Activated T-cell treated with anti-CD3 and anti-CD28 coated beads, Interleukin-2, amount 50 U/mL, for 72 hours (primary cell): ENCODE data around the gene MYH10. TPM values are rescaled to one million over a fixed set of nuclear protein-coding genes. Genes with fewer than 3 reads are reported as not detected.

Source experiments
- ATAC-seq, 2 donors: fragments of 150-1000 bp; cut with Tn5 transposase; replicated peaks in 1 of 2; 2 replicates each; pipeline ENCODE4 v1.10.0; 2021; ENCODE audit warnings: moderate library complexity in 2 of 2, mild to moderate bottlenecking in 1 of 2
- DNase-seq, 2 donors: peaks; one replicate each; pipeline ENCODE4 v3.0.0; 2021 to 2022; ENCODE audit warnings: mixed read lengths in 1 of 2
- H3K27ac Mint-ChIP-seq: one replicate; pipeline ENCODE4 v1.8.0; 2022; ENCODE audit warnings: mild to moderate bottlenecking, moderate library complexity, mixed read lengths
- H3K27me3 Mint-ChIP-seq: one replicate; pipeline ENCODE4 v1.8.0; 2022; ENCODE audit warnings: low read depth, mixed read lengths
- H3K36me3 Mint-ChIP-seq, 2 donors: one replicate each; pipeline ENCODE4 v1.8.0; 2022; ENCODE audit warnings: mixed read lengths in 2 of 2, mild to moderate bottlenecking in 1 of 2; ENCODE audit not compliant: insufficient read depth in 2 of 2
- H3K4me1 Mint-ChIP-seq: one replicate; pipeline ENCODE4 v1.8.0; 2022; ENCODE audit warnings: low read depth, mixed read lengths
- H3K4me3 Mint-ChIP-seq, 2 donors: one replicate each; pipeline ENCODE4 v1.8.0; 2022; ENCODE audit warnings: mild to moderate bottlenecking in 2 of 2, mixed read lengths in 2 of 2, moderate library complexity in 2 of 2
- H3K9me3 Mint-ChIP-seq, 2 donors: one replicate each; pipeline ENCODE4 v1.8.0; 2022; ENCODE audit warnings: mixed read lengths in 2 of 2
- total RNA-seq, 2 donors: library from RNA; stranded (reverse); gene quantifications; one replicate each; pipeline ENCODE4 v1.2.3, GENCODE V29; 2022

The MYH10 gene
- total RNA-seq, 2 donors from 2014 or later, result 7.6 to 23.7 TPM

- ATAC-seq, result no peak
- DNase-seq, result no peak
- Mint-ChIP-seq H3K27me3 (no peaks in the 10 kb centered on the region), H3K36me3 (peaks cover 4 to 16% of the 10 kb centered on the region in 2 donors), H3K9me3 (no peaks in the 10 kb centered on the region), H3K4me1 (no peaks in the 10 kb centered on the region), H3K4me3 (no peak overlapping the region), H3K27ac (peak overlapping the region; percentile 75)
These were observed 182.7 kb downstream of the MYH10 start for GRCh38 chr17:8447799-8448198.

GRCh38 chr17:8445536-8445935 lies 185.0 kb downstream of the MYH10 start:
- Mint-ChIP-seq H3K4me1 (peaks cover 16% of the 10 kb centered on the region), H3K36me3 (peaks cover 4 to 10% of the 10 kb centered on the region in 2 donors), H3K27ac (no peak overlapping the region), H3K9me3 (no peaks in the 10 kb centered on the region), H3K4me3 (no peak overlapping the region), H3K27me3 (no peaks in the 10 kb centered on the region)
- no peak for DNase-seq
- no peak for ATAC-seq

DNA sequence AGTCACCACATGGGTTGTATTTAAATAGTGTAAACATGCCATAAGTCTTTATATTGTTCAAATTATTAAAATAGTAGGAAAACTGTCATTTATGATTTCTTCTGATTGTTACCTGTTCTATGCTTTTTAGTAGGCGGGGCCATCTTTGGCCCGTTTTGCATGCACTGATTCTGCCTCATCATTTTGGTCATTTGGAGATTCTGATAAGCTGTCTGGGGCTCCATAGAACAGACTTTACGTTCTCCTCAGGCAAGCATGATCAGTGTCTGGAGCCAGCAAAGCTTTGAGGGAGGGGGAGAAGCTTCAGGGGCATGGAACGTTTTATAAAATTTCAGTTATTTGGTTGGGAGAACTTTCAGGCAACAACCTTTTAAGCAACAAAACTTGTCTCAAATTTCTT lies 186.0 kb downstream of the MYH10 start:
- Mint-ChIP-seq H3K4me1 (peaks cover 25% of the 10 kb centered on the region), H3K27me3 (no peaks in the 10 kb centered on the region), H3K9me3 (no peaks in the 10 kb centered on the region), H3K36me3 (peaks cover 4 to 10% of the 10 kb centered on the region in 2 donors), H3K27ac (no peak overlapping the region), H3K4me3 (no peak overlapping the region)
- ATAC-seq (no peak), DNase-seq (no peak)

DNA sequence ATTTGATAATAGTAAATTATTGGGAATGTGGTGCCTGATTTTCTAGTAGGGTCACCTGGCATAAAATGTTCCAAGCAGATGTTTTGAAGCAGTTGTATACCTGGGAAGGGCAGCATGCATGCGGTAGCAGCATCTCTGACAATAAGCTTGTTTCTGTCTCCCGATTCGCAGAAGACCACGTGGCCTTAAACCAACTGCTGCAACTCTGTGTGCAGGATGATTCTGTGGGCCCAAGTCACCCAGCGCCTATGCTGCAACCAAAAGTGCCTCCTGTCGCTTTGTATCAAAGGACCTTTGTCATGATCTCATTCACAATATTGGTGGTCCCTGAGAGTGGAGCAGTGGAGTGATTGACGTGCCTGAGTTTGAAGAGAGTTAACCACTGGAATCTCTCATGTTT lies 186.8 kb downstream of the MYH10 start:
- Mint-ChIP-seq H3K27ac (no peak overlapping the region), H3K27me3 (no peaks in the 10 kb centered on the region)

GRCh38 chr17:8442310-8442709 lies 188.2 kb downstream of the MYH10 start:
- Mint-ChIP-seq H3K4me1 (peaks cover 44% of the 10 kb centered on the region), H3K9me3 (no peaks in the 10 kb centered on the region), H3K36me3 (peaks cover 4 to 9% of the 10 kb centered on the region in 2 donors), H3K4me3 (no peak overlapping the region), H3K27me3 (no peaks in the 10 kb centered on the region), H3K27ac (peak overlapping the region; percentile 33)
- DNase-seq (no peak), ATAC-seq (no peak)

More for the DNA sequence above, 186.8 kb downstream of the MYH10 start:
- H3K4me3 Mint-ChIP-seq, result no peak overlapping the region
- no peak for ATAC-seq
- H3K4me1 Mint-ChIP-seq, result peaks cover 30% of the 10 kb centered on the region
- DNase-seq, result no peak
- H3K36me3 Mint-ChIP-seq, result peaks cover 4 to 10% of the 10 kb centered on the region in 2 donors
- H3K9me3 Mint-ChIP-seq, result no peaks in the 10 kb centered on the region

DNA sequence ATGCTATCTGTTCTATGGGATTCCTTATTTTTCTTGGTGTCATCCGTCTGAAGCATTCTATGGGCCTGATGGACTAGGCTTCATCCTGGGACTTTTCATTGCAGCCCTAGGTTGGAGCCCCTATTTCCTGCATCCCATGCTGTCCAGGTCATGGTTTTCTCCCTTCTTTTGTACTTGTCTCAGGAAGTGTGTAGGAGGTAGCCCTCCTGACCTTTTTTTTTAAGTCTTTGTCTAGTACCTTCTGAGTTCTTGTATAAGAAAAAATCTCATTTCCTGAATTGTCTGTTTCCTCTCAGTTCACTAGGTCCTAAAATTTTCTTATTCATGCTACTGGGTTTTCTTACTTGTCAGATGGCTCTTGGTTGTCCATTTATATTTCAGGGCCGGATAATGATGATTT lies 188.8 kb downstream of the MYH10 start:
- peak overlapping the region; percentile 4 to 33 for H3K4me3 Mint-ChIP-seq

GRCh38 chr17:8439681-8440080 lies 190.8 kb downstream of the MYH10 start:
- ATAC-seq (no peak), DNase-seq (no peak)
- Mint-ChIP-seq H3K36me3 (peaks cover 2 to 11% of the 10 kb centered on the region in 2 donors), H3K4me3 (peak overlapping the region in 1 of 2 donors; percentile 16), H3K27me3 (no peaks in the 10 kb centered on the region), H3K27ac (no peak overlapping the region), H3K4me1 (peaks cover 54% of the 10 kb centered on the region), H3K9me3 (no peaks in the 10 kb centered on the region)

More for the DNA sequence above, 188.8 kb downstream of the MYH10 start:
- DNase-seq, result no peak
- H3K27ac Mint-ChIP-seq, result peak overlapping the region; percentile 33
- H3K36me3 Mint-ChIP-seq, result peaks cover 2 to 9% of the 10 kb centered on the region in 2 donors
- no peaks in the 10 kb centered on the region for H3K27me3 Mint-ChIP-seq
- H3K9me3 Mint-ChIP-seq, result no peaks in the 10 kb centered on the region
- peaks cover 47% of the 10 kb centered on the region for H3K4me1 Mint-ChIP-seq
- ATAC-seq, result no peak

DNA sequence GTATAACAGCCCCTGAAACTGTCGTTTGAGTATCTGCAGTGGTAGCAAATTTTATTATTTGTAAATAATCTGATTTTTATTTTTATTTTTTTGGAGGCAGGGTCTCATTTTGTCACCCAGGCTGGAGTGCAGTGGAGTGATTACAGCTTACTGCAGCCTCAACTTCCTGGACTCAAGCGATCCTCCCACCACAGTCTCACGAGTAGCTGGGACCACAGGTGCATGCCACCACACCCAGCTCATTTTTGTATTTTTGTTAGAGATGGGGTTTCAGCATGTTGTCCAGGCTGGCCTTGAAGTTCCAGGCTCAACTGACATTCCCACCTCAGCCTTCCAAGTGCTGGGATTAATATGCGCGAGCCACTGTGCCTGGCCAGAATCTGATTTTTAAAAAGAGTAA lies 192.1 kb downstream of the MYH10 start:
- Mint-ChIP-seq H3K36me3 (peaks cover 2 to 4% of the 10 kb centered on the region in 2 donors), H3K27me3 (no peaks in the 10 kb centered on the region), H3K4me3 (peak overlapping the region in 1 of 2 donors; percentile 14), H3K4me1 (peaks cover 54% of the 10 kb centered on the region), H3K9me3 (no peaks in the 10 kb centered on the region), H3K27ac (no peak overlapping the region)
- ATAC-seq, result no peak
- DNase-seq, result peak in 1 of 2 donors; percentile 4

- H3K4me3 Mint-ChIP-seq, result peak overlapping the region; percentile 95
- peak overlapping the region; percentile 92 for H3K27ac Mint-ChIP-seq
- DNase-seq (no peak), ATAC-seq (no peak)
- H3K36me3 Mint-ChIP-seq, result peaks cover 2 to 4% of the 10 kb centered on the region in 2 donors
- no peaks in the 10 kb centered on the region for H3K9me3 Mint-ChIP-seq
- H3K27me3 Mint-ChIP-seq, result no peaks in the 10 kb centered on the region
- peaks cover 50% of the 10 kb centered on the region for H3K4me1 Mint-ChIP-seq
These were observed 193.7 kb downstream of the MYH10 start for GRCh38 chr17:8436844-8437171.

- no peaks in the 10 kb centered on the region for H3K27me3 Mint-ChIP-seq
- DNase-seq, result peak; percentile 75 to 77
- peaks cover 45% of the 10 kb centered on the region for H3K4me1 Mint-ChIP-seq
- H3K9me3 Mint-ChIP-seq, result no peaks in the 10 kb centered on the region
- H3K27ac Mint-ChIP-seq, result peak overlapping the region; percentile 92
- peak overlapping the region; percentile 95 for H3K4me3 Mint-ChIP-seq
- H3K36me3 Mint-ChIP-seq, result peaks cover 2 to 4% of the 10 kb centered on the region in 2 donors
- peak; percentile 74 to 76 for ATAC-seq
These were observed 194.2 kb downstream of the MYH10 start for GRCh38 chr17:8436169-8436843.

- ATAC-seq (peak; percentile 98), DNase-seq (peak; percentile 99 to 100)
- no peaks in the 10 kb centered on the region for H3K9me3 Mint-ChIP-seq
- peaks cover 38% of the 10 kb centered on the region for H3K4me1 Mint-ChIP-seq
- peak within 1 kb of the TSS; percentile 92 for H3K27ac Mint-ChIP-seq
- H3K36me3 Mint-ChIP-seq, result peaks cover 2 to 4% of the 10 kb centered on the region in 2 donors
- peak within 1 kb of the TSS; percentile 95 for H3K4me3 Mint-ChIP-seq
- H3K27me3 Mint-ChIP-seq, result no peaks in the 10 kb centered on the region
These were observed 195.0 kb downstream of the MYH10 start, which contains the start of gene NDEL1 for GRCh38 chr17:8435245-8436168. Gene NDEL1 (plus strand): TSS chr17:8435884. CDS start chr17:8444272, 8,388 bp downstream.

DNA sequence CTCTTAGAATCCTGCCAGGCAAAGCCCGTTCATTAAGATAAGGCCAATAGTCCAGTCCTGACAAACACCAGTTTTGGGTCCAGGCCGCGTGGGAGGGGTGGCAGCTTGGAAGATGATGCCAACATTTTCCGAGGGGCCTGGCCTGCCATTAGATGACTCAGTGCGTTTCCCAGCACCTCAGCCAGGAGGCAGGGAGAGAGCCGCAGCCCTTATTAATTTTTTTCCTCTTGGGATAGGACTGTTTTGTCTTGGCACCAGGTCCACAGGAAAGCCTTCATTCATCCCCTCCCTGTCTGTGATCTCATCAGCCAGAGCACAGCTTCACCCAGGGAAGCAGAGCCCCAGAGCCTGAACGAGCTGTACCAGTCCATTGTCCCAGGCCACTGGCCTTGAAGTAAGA lies 199.6 kb downstream of the MYH10 start:
- Mint-ChIP-seq H3K9me3 (no peaks in the 10 kb centered on the region), H3K27ac (no peak overlapping the region), H3K27me3 (no peaks in the 10 kb centered on the region), H3K4me3 (no peak overlapping the region), H3K36me3 (no peaks in the 10 kb centered on the region), H3K4me1 (peaks cover 7% of the 10 kb centered on the region)
- DNase-seq (no peak), ATAC-seq (no peak)

GRCh38 chr17:8426802-8427201 lies 203.7 kb downstream of the MYH10 start:
- ATAC-seq, result no peak

More at GRCh38 chr17:8426802-8427201, 203.7 kb downstream of the MYH10 start:
- Mint-ChIP-seq H3K36me3 (no peaks in the 10 kb centered on the region), H3K27me3 (peaks cover 6% of the 10 kb centered on the region), H3K9me3 (no peaks in the 10 kb centered on the region), H3K27ac (no peak overlapping the region), H3K4me3 (no peak overlapping the region), H3K4me1 (no peaks in the 10 kb centered on the region)
- no peak for DNase-seq
